SIG-M5 (cell line): ENCODE measurements around the gene AIRE.
"Not testable (repeated sequence)": the region's sequence is repeated elsewhere in the genome, so short reads cannot be mapped to it uniquely, and the experiment has no call there.

ENCODE experiments used
- DNase-seq: peaks from one replicate; lab custom pipeline; 2025; lab: John Stamatoyannopoulos, UW

Gene AIRE

GRCh38 chr21:44267655-44268142, 18.0 kb upstream of the AIRE start:
- DNase-seq: no peak

DNA sequence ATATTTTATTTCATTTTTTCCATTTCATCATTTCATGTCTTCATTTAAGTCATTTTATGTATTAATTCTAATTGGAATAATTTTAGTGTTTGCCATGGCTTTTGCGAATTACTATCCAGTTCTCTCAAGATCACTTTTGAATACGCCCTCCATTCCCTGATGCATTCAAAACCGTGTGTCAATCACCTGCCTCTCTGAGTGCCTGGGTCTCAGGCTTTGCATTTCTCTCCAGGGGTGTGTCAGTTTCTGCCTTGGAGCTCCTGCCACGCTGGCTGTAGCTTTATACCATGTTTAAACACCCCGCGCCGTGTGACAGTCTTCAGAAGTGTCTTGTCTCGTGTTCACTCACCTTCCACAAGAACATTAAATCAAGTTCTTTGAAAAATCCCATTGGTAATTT, 16.6 kb upstream of the AIRE start:
- no peak for DNase-seq

GRCh38 chr21:44271558-44272283, 14.0 kb upstream of the AIRE start:
- no peak for DNase-seq

DNA sequence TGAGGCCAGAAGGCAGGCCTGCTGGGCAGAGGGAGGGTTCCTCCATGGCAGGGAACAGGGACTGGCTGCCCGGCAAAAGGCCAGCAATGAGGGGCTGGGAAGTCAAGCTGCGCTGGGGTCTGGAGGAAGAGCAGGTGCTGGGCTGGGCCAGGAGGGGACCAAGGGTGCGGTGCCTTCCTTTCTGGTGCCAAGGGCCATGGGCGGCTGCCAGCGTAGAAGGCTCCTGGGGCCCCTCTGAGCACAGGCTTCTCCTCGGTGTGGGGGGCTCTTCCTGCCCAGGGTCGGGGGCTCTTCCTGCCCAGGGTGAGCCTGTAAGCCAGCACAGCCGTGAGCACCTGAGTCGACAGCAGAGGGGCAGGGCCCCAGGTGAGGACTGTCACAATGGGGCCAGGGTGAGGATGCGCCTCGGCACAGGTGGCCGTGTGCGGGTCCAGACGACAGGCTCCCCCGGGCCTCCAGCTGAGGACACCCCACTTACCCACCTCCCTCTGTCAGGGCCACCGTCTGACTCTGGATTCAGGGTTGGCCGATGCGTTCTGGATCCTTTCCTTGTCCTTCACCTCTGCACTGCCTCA, 13.3 kb upstream of the AIRE start:
- DNase-seq: no peak

DNA sequence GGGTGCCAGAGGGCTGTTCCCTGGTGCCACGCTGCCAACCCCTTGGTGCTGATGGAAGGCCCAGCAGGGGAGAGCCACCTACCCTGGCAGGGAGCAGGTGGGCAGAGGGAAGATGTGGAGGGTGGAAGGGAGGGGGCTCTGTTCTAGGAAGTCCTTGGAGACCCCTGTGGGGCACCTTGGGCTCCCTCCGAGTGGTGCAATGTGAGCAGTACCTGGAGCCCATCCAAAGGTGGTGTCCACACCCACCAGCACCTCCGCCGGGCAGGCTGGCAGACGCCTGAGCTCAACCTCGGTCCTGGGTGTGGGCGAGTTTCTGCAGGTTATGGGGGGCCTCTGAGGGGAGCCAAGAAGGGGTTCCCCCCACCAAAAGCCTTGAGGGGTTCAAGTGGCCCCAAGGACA, 12.6 kb upstream of the AIRE start:
- no peak for DNase-seq

GRCh38 chr21:44275041-44275440, 10.6 kb upstream of the AIRE start:
- no peak for DNase-seq

GRCh38 chr21:44279354-44280260, 6.1 kb upstream of the AIRE start:
- no peak for DNase-seq

GRCh38 chr21:44281801-44282200, 3.9 kb upstream of the AIRE start:
- no peak for DNase-seq

GRCh38 chr21:44282370-44282769, 3.3 kb upstream of the AIRE start:
- no peak for DNase-seq

DNA sequence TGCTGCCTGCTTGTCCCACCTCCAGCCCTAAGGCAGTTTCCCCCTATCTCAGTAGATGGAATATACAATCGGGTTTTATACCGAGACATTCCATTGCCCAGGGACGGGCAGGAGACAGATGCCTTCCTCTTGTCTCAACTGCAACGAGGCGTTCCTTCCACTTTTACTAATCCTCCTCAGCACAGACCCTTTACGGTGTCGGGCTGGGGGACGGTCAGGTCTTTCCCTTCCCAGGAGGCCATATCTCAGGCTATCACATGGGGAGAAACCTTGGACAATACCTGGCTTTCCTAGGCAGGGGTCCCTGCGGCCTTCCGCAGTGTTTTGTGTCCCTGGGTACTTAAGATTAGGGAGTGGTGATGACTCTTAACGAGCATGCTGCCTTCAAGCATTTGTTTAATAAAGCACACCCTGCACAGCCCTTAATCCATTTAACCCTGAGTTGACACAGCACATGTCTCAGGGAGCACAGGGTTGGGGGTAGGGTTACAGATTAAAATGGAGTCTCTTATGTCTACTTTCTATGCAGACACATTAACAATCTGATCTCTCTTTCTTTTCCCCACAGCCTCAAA, 2.4 kb upstream of the AIRE start:
- not testable (repeated sequence) for DNase-seq

- no peak for DNase-seq
Observed at GRCh38 chr21:44283948-44284347, 1.7 kb upstream of the AIRE start.

GRCh38 chr21:44286086-44286715, 525 bp downstream of the AIRE start:
- no peak for DNase-seq

DNA sequence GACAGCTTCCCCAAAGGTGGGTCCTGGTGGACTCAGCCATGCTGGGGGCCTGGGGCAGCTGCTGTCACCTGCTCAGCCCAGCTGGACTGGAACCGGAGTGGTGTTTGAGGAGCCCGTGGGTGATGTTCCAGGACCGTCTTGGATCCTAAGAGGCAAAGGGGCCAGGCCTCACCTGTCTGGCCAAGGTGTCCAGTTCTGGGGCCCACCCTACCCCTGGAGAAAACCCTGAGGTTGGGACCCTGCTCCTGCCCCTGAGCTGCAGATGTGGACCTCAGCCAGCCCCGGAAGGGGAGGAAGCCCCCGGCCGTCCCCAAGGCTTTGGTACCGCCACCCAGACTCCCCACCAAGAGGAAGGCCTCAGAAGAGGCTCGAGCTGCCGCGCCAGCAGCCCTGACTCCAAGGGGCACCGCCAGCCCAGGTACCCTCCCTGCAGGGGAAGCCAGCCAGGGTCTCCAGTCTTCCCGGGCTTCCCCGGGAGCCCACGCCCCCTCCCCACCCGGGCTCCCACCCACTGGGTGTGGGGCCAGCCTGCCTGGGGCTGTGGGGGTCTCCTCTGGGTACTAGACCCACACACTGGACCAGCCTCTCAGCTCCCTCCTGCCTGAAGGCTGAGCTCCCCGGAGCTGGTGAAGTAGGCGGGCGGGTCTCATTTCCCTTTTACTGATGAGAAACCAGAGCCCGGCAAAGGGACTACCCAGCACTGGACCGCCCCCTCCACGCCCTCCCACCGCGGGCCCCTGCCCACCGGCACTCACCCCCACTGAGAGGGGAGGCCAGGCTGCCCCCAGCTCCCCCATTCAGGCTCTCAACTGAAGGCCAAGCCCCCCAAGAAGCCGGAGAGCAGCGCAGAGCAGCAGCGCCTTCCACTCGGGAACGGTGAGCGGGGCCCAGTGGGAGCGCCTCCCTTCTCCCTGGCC, 1.3 kb downstream of the AIRE start:
- DNase-seq: no peak

GRCh38 chr21:44288251-44289110, 2.8 kb downstream of the AIRE start:
- DNase-seq: no peak

DNA sequence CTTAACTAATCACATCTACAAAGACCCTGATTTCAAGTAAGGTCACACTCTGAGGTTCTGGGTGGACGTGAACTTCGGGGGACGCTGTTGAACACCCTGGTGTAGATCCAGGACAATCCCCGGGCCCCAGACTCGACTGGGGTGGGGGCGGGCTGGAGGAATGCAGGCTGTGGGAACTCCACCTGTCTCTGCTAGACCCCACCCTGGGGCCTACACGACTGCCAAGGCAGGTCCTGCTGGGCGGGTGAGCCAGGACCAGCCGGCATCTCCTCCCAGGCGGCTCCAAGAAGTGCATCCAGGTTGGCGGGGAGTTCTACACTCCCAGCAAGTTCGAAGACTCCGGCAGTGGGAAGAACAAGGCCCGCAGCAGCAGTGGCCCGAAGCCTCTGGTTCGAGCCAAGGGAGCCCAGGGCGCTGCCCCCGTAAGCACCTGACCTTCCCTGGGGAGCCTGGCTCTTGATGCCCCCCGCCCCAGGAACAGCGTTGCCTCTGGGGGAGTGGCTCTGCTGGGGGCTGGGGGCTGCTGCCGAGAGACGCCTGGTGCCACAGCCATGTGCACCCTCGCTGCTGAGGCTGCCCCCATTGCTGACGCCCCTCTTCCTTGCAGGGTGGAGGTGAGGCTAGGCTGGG, 3.8 kb downstream of the AIRE start:
- DNase-seq: no peak

DNA sequence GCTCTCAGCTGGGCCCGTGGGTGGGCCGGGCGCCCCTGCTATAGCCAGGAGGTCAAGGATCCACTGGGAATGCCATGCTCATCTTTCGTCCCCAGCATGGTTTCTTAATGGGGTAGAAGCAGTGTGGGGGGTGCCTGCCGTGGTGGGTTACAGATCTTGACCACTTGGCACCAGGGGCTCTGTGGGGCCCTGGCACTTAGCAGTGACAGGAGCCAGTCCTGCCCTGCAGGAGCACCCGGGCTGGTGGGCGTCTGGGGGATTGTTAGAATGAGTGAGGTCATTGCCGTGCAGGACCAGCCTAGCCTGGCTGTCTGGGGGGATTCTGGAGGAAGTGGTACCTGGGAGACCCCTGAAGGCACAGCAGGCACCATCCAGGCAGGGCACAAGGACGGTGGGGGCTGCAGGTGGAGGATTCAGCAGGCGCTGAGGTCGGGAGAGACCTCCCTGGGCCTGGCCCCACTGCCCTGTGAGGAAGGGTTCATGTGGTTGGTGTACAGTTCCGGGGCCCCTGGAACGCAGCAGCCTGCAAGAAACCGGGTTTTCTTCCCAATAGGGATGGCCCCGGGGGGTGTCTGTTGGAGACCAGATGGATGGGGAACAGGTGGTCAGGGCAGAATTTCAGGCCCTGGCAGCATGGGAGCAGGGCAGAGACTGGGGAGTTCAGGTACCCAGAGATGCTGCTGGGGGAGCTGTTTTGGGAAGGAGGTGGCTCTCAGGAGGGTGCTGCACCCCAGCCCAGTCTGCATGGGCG, 4.8 kb downstream of the AIRE start:
- no peak for DNase-seq

DNA sequence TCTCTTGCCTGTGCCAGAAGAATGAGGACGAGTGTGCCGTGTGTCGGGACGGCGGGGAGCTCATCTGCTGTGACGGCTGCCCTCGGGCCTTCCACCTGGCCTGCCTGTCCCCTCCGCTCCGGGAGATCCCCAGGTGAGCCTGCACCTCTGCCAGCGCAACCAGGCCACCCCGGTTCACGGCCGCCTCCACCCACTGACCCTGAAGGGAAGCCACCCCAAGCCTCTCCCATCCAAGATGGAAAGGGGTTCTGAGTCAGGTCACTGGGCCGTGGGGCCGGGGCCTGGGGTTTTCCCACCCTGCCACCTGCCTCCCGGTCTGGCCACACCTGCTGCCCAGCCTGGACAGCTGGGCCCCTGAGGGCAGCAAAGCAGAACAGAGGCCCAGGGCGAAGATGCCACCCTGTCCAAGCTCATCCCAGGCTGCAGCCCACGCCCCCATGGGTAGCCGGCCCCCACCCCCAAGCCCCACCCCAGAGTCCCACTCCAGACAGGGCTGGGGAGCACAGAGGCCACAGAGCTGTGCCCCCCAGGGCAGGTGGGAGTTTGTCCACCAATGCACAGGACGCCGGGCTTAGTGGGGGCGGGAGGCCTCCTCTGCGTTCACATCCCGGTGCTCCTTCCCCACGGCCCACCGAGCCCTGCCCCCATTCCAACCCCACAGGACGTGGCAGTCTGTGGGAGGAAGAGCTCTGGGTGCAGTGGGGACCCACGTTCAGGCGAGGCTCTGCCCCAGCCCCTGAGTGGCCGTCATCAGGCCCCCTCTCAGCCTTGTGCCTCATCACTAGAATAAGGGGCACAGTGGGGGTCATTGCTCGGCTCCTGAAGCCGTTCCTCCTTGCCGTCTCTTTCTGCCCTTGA, 5.6 kb downstream of the AIRE start:
- no peak for DNase-seq
